GM12891 (cell line): Measurements from ENCODE around the gene ZNF705A.

ENCODE experiments used
- PAX5 ChIP-seq: IDR thresholded peaks from 2 replicates; pipeline ENCODE4 v1.6.1; 2011; ENCODE audit warnings: low read length, moderate library complexity, mild to moderate bottlenecking; ENCODE audit not compliant: insufficient read depth, severe bottlenecking
- POLR2A ChIP-seq: IDR thresholded peaks from 2 replicates; pipeline ENCODE4 v1.6.1; 2011; ENCODE audit warnings: low read depth, low read length, control low read depth
- POLR2AphosphoS5 ChIP-seq: IDR thresholded peaks from 2 replicates; pipeline ENCODE4 v1.6.1; 2011; ENCODE audit warnings: low read depth, low read length, control low read depth
- POU2F2 ChIP-seq: IDR thresholded peaks from 2 replicates; pipeline ENCODE4 v1.6.1; 2011; ENCODE audit warnings: low read depth, mild to moderate bottlenecking, control low read depth, low read length, moderate library complexity
- SPI1 ChIP-seq: IDR thresholded peaks from 2 replicates; pipeline ENCODE4 v1.6.1; 2011; ENCODE audit warnings: low read depth, low read length, control low read depth
- TAF1 ChIP-seq: IDR thresholded peaks from 2 replicates; pipeline ENCODE4 v1.6.1; 2011; ENCODE audit warnings: low read depth, low read length, control low read depth

GRCh38 chr12:8143261-8143660 is 13.6 kb upstream of the ZNF705A start:
- TF ChIP-seq POLR2A (no peak), SPI1 (no peak), TAF1 (no peak), POLR2AphosphoS5 (no peak), PAX5 (no peak), POU2F2 (no peak)
